GM19240 (cell line): ENCODE results near the gene LINGO3.

Experiments used
- DNase-seq: peaks from one replicate; pipeline ENCODE4 v3.0.0; 2011; ENCODE audit warnings: low spot score; ENCODE audit not compliant: insufficient read length

The LINGO3 gene

DNA sequence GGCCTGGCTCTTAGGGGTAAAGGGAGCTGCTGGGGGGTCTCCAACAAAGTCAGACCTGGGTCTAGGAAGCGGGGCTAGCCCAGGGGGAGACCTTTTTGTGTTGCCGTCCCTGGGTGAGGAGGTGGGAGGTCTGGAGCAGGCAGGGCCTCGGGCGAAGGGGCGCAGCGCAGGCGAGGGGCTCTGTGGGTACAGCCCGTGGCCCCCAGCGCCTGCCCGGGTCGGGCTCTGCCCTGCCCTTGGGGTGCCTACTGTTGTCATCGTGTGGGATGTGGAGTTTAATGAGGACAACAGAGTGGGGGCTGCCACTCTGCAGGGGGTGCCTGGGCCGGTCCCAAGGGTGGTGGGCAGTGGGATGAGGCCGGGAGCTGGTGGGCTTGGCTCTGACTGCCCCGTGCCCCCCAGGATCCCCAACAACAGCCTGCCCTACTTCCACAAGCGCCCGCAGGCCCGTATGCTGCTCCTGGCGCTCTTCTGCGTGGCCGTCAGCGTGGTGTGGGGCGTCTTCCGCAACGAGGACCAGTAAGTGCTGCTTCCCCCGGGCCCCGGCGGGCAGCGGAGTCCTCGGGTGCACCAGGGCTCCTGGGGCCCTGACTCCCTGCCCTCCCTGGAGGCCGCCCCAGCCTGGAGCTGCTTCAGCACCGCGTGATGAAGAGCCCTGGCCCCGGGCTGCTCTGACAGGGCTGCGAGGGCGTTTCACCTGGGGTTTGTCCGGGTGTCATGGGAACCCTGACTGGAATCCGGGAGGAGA is 32.7 kb upstream of the LINGO3 start:
- no peak for DNase-seq

DNA sequence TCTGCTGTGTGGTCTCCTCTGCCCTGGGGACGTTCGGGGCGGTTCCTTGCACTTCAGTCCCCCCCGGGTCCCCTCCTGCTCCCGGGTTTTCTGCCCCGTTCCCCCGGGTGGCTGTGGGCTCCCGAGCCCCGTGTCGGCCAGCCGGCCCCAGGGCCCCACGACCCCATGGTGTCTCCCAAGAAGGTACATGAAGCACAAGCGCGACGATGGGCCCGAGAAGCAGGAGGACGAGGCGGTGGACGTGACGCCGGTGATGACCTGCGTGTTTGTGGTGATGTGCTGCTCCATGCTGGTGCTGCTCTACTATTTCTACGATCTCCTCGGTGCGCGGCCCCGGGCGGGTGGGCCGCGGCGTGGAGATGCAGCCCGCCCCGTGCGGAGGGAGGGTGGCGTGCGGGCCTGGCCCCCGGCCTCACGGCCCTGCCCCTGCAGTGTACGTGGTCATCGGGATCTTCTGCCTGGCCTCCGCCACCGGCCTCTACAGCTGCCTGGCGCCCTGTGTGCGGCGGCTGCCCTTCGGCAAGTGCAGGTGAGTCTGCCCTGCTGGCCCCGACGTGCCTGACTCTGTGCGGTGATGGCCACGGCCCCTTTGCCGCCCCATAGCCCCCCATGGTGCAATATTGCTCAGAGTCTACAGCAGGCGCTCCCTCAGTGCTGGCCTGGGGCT is 31.8 kb upstream of the LINGO3 start:
- no peak for DNase-seq

DNA sequence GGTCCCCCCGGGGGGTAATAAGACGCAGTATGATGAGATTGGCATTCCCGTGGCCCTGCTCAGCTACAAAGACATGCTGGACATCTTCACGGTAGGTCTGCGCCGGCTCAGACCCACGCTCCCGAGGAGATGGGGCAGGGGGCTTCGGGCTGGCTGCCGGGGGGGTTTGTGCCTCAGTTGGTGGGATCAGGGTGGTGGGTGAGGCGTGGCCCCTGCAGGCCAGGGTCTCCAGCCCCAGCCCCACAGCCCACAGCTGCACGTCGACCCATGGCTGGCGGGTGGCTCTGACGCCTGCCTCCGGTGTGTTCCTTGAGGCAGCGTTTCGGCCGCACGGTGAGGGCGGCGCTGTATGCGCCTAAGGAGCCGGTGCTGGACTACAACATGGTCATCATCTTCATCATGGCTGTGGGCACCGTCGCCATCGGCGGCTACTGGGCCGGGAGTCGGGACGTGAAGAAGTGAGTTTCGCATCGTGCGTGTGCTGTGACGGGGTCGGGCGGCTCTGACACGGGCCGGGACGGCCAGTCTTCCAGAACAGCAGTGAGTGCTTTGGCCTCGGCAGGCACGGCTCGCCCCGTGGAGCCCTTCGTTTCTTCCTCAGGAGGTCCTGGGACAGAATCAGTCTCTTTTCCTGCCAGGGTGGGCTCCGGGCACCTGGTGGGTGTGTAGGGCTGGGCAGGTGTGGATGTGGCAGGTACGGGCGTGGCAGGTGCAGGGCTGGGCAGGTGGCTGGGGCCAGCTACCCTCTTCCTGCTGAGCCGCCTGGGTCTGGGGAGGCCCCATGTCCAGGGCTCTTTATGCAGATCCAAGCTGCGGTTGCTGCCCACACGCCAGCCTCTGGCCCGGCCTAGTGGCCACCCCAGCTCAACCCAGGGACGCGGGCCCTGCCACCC is 31.0 kb upstream of the LINGO3 start:
- no peak for DNase-seq

DNA sequence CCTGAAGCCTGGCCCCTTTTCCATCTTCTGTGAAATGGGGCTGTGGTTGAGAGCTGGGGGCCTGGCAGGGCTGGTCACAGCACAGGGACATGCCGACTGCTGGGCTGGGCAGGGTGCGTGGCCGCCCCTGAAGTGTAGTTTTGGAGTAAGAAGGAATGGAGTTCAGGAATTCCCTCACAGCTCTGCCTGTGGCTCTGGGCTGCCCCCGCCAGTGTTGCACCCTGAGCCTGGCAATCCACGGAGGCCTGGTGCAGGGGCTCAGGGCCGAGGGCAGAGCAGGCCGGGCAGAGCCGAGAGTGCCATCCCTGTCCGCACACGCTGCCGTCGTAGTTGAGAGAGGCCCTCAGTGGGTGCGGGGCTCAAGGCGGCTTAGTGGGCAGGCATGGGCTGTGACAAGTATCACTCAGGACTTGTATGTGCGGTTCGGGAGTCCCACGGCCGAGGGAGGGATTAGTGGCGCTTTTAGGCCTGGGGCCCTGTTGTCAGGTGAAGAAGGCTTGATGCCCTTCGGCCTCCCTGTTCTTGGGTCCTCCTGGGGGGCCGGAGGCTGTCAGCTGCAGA is 30.2 kb upstream of the LINGO3 start:
- no peak for DNase-seq

DNA sequence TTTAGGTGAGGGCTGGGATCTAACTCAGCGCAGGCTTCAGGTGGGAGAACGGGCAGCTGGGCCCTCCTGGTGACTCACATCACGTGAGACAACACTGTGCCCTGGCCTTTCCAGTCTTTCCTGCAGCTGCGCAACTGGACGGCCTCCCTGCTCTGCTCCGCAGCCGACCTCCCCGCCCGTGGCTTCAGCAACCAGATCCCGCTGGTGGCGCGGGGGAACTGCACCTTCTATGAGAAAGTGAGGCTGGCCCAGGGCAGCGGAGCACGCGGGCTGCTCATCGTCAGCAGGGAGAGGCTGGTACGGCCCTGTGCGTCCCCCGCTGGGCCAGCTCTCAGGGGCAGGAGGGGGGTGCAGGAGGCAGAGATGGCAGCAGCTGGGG is 29.4 kb upstream of the LINGO3 start:
- no peak for DNase-seq

DNA sequence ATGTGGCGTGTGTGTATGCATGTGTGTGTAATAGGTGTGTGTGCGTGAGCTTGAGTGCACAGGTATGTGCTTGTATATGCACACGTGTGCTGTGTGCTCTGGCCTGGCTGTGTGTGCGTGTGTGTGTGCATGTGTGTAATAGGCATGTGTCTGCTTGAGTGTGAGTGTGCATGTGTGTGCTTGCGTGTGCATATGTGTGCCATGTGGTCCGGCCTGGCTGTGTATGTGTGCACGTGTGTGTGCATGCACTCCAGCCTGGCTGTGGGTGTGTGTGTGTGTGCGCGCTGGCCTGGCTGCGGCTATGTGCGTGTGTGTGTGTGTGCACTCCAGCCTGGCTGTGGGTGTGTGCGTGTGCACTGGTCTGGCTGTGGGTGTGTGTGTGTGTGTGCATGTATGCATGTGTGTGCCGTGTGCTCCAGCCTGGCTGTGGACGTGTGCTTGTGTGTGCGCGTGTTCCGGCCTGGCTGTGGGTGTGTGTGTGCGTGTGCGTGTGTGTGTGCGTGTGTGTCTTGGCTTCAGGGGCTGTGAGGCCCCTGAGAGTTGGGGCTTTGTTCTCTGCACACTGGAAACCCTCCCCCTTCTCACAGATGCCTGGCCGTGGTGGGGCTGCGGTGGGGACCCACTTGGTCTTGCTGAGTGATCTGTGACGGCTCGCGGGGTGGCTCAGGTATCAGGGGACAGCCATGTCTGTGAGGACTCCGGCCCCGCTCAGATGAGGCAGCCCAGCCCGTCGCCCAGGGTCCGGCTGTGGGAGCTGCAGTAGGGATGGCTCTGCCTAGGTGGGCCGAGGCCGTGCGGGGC is 28.8 kb upstream of the LINGO3 start:
- no peak for DNase-seq

DNA sequence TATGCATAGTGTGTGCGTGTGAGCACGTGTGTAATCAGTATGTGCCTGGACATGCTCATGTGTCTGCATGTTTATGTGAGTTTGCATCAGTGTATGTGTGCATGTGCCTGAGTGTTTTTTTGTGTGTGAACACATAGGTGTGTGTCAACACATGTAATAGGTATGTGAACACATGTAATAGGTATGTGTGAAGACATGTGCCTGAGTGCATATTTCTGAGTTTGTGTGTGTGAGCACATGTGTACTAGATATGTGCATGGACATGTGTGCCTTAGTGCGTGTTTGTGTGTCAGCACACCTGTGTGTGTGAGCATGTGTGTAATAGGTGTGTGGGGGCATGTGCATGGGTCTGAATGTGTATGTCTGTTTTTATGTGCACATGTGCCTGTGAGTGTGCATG is 27.9 kb upstream of the LINGO3 start:
- no peak for DNase-seq

DNA sequence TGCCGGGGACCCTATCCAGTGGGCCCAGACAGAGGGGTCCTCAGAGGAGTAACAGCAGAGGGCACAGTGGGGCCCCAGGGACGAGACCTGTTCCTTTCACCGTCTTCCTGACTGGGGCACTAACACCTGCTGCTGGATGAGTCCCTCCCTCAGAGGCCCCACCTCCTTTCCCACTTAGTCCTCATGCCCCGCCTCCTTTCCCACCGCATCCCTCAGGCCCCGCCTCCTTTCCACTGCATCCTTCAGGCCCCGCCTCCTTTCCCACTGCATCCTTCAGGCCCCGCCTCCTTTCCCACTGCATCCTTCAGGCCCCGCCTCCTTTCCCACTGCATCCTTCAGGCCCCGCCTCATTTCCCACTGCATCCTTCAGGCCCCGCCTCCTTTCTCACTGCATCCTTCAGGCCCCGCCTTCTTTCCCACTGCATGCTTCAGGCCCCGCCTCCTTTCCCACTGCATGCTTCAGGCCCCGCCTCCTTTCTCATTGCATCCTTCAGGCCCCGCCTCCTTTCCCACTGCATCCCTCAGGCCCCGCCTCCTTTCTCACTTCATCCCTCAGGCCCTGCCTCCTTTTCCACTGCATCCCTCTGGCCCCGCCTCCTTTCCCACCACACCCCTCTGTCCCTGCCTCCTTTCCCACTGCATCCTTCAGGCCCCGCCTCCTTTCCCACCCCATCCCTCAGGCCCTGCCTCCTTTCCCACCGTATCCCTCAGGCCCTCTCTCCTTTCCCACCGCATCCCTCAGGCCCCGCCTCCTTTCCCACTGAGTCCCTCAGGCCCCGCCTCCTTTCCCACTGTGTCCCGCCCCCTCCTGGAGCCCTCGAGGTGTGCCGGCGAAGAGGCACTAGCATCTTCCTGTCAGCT is 27.3 kb upstream of the LINGO3 start:
- DNase-seq = no peak

DNA sequence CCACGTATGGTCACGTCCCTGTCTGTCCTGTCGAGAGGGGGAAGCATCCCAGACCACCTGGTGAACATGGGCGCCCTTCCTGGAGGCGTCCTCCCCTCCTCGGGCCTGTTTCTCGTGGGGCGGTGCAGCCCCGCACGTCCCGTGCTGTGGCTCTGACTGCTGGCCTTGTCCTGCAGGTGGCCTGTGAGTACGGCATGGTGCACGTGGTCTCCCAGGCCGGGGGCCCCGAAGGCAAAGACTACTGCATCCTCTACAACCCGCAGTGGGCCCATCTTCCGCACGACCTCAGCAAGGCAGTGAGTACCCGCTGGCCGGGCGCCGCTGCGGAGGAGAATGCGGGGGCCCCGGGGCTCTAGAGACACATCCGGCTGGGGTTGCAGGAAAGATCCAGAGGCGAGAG is 26.5 kb upstream of the LINGO3 start:
- no peak for DNase-seq

DNA sequence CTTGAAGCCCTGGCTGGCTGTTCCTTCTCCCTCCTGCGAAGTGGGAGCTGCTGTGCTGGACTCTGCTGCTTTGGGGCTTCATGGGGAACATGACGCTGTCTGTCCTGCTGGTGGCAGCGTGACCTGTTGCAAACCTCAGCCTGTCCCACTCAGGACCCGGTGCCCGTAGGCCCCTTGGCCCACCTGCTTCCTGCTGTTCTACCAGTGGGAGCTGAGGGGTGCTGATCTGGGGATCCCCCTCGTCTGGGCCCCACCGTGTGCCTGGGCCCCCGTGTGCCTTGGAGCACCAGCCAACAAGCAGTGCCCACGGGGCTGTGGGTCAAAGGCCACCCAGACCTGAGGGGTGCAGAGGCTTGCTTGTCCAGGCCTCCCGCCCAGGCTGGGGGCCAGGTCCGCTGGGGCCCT is 25.9 kb upstream of the LINGO3 start:
- no peak for DNase-seq

DNA sequence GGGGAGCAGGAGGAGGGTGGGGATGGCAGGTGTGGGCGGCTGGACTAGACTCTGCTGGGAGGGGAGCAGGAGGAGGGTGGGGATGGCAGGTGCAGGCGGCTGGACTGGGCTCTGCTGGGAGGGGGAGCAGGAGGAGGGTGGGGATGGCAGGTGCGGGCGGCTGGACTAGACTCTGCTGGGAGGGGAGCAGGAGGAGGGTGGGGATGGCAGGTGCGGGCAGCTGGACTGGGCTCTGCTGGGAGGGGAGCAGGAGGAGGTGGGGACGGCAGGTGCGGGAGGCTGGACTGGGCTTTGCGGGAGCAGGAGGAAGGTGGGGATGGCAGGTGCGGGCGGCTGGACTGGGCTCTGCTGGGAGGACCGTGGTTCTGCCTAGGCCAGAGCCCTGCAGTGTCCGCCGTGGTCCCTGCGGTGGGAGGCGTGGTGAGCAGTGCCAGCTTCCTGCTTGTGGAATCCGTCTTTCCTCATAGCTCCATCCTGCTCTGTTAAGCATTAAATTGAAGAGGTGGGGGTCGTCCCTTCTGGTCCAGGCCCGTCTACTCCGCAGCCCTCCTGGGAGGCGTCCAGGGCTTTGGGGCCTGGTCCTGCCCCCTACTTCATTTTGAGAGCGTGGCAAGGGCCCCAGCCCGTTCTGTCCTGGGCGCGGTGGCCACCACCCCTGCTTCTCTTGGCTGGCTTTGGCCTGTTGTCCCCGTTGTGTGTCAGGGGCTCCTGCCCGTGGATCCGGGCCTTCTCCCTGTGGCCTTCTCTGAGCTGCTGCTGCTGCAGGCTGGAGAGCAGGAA is 25.3 kb upstream of the LINGO3 start:
- no peak for DNase-seq

DNA sequence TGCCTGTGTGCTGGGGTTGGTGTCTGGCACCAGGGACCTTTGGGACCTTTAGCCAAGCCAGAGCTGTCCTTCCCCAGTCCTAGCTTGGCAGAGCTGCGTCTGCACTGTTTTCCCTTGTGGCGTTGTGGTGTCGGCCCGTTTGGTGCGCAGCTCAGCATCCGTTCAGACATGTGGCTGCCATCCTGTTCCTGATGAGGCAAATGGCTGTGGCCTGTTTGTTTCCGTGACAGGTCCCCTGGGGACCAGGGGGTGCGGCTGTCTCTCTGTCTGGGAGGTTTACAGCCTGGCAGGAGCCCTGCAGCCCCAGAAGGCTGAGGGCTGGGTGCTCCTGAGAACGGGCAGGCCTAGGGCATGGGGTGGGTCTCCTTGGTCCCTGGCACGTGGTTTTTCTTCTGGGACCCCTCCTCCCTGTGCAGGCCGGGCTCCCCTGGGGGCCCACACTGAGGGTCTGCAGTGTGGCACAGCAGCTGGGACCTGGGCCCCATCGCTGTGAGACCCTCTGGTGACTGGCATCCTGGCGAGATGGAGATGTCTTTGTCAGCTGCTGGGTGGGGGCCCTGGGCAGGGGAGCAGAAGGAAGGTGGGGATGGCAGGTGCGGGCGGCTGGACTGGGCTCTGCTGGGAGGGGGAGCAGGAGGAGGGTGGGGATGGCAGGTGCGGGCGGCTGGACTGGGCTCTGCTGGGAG is 24.5 kb upstream of the LINGO3 start:
- peak; percentile 65 for DNase-seq

DNA sequence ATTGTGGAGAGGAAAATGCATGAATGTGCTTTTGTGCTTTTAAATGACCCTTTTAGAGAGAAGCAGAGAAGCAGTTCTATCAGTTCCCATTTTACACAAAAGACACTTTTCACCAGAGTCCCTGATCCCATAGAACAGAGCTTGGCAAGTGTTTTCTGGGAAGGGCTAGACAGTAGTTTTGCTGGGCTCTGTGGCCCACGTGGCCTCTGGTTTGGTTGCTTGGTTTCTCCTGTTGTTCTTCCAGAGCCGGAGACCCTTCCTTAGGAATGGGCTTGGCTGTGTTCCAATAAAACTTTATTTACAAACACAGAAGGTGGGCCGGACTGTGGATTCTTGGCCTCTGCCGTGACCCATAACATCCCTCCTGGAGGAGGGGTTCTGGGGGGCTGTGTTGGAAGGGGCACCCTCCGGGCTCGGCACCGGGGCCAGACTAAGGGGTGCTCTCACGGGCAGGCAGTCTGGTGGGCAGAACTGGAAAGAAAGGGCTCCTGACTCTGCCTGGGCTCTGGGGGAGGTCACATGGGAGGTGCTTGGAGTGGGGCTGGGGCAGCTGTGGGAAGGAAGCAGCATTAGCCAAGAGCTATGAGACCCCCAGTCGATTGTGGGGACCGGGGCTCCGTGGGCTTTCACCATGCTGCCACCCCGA is 23.8 kb upstream of the LINGO3 start:
- DNase-seq = no peak

DNA sequence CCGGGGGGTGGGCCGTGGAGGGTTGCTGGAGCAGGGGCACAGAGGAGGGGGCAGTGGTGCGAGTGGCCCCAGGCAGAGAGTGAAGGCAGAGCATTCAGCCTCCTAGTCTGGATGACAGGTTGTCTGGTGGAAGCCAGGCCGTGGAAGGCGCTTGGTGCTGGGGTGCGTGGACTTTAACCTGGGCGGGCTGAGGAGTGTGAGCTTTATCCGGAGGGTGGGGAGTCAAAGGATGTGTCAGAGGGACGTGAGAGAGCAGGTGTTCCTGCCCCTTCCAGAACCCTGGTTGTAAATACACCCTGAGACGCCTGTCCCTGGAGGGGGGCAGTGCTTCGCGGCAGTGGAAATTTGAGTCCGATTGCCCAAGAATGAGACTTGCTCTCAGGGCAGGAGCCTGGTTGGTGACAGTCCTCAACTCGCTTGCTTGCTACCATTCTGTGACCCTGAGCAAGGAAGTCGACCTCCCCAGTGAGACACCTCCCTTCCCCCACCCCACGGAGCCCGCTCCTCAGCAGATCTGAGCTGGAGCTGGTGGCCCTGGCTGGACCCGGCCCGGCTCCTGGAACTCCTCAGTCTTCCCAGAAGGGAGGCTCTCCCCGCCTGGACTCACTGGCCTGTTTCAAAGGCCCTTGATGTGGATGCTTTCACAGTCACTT is 22.8 kb upstream of the LINGO3 start:
- DNase-seq = no peak

DNA sequence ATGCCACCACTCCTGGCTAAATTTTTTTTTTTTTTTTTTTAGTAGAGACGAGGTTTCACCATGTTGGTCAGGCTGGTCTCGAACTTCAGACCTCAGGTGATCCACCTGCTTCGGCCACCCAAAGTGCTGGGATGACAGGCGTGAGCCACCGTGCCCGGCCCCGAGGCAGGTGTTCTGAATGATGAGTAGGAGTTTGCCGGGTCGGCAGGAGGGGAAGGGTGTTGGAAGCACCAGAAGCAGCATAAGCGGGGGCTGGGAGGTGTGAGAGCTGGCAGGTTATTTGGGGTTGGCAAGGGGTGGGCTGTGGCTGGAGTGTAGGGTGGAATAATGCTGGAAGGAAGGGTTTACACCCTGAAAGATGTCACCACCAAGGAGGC is 22.3 kb upstream of the LINGO3 start:
- DNase-seq = no peak

DNA sequence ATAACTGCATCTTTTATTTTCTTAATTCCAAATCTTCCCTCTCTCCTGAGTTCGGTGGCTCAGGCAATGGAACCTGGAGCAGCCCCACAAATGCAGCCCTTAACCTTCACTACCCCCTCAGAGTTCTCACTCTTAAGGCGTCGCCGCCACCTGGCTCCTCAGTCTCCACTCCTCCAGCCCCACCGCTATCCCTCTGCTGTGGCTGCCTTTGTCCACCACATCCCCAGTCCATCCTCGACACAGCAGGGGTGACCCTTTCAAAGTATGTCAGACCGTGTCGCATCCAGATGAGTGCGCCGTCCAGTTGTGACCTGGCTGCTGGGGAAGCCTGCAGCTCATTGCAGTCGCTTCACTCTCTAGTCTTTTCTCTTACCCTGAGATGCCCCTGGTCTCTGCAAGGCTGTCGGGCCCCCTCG is 21.6 kb upstream of the LINGO3 start:
- DNase-seq = no peak

DNA sequence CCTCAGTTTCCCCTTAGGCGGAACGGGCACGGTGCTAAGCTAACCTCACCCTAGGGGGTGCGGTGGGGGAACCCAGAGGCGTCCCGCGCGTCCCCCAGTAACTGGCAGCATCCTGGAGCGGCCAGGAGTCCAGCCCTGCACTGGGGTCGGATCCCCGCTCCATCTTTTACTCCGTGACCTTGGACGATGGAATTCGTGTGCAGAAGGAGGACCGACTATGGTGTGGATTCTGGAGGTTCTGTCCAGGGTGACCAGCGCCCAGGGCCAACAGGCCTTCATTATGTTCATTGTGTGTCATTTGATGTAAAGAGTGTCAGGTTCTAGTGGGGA is 21.2 kb upstream of the LINGO3 start:
- no peak for DNase-seq
